Measurements from ENCODE around the gene PRLR.

Gene PRLR

GRCh38 chr5:35029333-35029732, 201.0 kb downstream of the PRLR start:
- H3K4me3 ChIP-seq (ENCODE audit: low read length) = no peak overlapping the region
- TF ChIP-seq, protein P1, sequence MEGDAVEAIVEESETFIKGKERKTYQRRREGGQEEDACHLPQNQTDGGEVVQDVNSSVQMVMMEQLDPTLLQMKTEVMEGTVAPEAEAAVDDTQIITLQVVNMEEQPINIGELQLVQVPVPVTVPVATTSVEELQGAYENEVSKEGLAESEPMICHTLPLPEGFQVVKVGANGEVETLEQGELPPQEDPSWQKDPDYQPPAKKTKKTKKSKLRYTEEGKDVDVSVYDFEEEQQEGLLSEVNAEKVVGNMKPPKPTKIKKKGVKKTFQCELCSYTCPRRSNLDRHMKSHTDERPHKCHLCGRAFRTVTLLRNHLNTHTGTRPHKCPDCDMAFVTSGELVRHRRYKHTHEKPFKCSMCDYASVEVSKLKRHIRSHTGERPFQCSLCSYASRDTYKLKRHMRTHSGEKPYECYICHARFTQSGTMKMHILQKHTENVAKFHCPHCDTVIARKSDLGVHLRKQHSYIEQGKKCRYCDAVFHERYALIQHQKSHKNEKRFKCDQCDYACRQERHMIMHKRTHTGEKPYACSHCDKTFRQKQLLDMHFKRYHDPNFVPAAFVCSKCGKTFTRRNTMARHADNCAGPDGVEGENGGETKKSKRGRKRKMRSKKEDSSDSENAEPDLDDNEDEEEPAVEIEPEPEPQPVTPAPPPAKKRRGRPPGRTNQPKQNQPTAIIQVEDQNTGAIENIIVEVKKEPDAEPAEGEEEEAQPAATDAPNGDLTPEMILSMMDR (IDR thresholded peaks at IDR 0.05; ENCODE audit: insufficient read depth, low read depth, low read length, missing control alignments) = no peak
- DNase-seq (ENCODE audit: low read depth) = peak; percentile 19

DNA sequence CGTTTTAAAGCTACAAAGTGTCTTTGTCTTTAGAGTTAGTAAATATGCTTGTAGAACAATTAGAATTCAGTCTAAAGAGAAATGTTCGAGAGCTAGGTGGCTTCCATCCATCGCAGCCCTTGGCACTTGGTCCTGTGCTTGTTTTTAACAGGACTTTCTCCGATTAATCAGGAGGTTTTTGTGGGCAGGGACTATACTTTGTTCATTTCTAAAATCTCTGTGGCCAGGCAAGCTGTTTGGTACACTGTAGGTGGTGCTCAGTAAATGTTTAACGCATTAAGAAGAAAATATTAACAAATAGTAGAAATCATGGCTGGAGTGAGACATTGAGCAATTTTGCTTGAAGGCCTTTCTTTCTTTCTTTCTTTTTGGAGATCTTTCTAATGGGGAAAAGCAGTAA, 203.3 kb downstream of the PRLR start:
- DNase-seq (ENCODE audit: low read depth) = no peak
- H3K4me3 ChIP-seq (ENCODE audit: low read length) = no peak overlapping the region
- TF ChIP-seq, protein P1 (IDR thresholded peaks at IDR 0.05; ENCODE audit: insufficient read depth, low read depth, low read length, missing control alignments) = no peak

DNA sequence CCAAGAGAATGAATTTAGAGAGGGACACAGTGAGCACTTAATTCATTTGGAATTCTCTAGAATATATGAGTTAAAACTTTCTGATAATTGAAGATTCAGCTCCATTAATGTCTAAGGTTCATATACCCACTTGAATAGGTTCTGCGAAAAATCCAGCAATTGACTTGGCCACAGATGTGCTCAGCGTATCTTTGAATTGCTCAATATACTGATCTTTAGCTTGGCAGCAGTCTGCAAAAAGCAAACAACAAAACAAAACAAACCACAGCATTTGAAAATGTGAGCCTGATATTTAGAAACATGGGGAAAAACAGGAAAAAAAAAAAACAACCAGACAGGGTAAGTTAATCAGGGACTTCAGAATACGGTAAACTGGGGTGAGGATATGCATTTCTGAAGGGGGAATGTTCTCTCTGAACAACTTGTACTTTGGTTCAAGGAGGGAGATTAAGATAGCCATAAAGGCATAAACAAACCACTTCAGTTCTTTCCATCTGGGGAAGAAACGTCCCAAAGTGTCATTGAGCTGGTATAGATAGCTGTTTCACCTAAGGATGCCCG, 203.9 kb downstream of the PRLR start:
- TF ChIP-seq, protein P1 (IDR thresholded peaks at IDR 0.05; ENCODE audit: insufficient read depth, low read depth, low read length, missing control alignments) = no peak
- DNase-seq (ENCODE audit: low read depth) = no peak
- H3K4me3 ChIP-seq (ENCODE audit: low read length) = no peak overlapping the region

DNA sequence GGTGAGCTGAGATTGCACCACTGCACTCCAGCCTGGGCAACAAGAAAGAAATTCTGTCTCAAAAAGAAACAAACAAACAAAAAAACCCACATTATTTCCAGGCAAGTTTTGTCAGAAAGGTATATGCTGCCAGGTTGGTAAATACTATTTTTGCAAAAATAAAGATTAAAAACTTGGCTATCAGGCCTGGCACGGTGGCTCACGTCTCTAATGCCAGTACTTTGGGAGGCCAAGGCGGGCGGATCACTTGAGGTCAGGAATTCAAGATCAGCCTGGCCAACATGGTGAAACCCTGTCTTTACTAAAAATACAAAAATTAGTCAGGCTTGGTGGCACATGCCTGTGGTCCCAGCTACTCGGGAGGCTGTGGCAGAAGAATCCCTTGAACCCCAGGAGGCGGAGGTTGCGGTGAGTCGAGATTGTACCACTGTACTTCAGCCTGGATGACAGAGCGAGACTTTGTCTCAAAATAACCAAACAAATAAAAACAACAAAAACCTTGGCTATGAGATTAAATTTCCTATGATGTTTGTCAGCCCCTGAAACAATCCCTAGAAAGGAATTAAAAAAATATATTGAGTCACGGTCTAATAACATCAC, 205.3 kb downstream of the PRLR start:
- DNase-seq (ENCODE audit: low read depth) = no peak
- H3K4me3 ChIP-seq (ENCODE audit: low read length) = no peak overlapping the region
- TF ChIP-seq, protein P1 (IDR thresholded peaks at IDR 0.05; ENCODE audit: insufficient read depth, low read depth, low read length, missing control alignments) = no peak

GRCh38 chr5:35023391-35024178, 206.7 kb downstream of the PRLR start:
- no peak for DNase-seq (ENCODE audit: low read depth)
- TF ChIP-seq, protein P1 (IDR thresholded peaks at IDR 0.05; ENCODE audit: insufficient read depth, low read depth, low read length, missing control alignments) = no peak
- H3K4me3 ChIP-seq (ENCODE audit: low read length) = no peak overlapping the region

DNA sequence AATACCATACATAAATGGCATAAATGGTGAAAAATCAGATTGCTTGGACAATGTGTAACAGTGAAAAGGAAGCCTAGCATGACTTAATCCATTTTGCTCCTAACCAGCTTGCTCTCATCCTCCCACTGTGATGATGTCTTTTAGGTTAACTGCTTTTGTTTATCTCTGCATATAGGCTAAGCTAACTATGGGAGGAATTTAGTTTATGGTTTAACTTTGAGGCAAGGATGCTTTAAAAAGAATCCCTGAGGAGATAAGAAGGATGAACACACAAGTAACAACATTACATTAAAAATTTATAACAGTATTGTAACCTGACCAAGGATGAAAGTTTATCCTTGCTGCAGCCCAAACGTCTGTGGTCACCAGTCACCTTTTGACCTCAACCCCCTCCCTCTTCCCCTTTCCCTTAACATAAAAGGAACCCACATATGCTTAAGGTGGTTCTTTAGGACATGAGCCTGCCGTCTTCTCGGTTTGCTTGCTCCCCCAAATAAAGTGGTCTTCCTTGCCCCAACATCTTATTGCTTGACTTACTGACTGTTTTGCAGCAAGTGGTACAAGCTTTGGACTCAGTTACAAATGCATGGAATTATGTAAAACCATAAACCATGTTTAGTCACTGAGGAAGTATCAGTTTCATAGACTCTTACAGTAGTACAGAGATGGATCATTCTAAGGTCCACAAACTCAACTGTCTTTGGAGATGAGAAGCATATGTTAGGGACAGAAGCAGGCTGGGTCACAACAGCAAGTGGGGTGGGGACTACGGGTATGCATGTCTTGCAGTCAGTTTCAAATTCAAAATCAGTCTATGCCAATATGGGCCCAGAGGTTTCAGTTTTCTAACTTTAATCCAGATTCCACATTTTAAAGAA, 213.9 kb downstream of the PRLR start:
- H3K4me3 ChIP-seq (ENCODE audit: low read length) = no peak overlapping the region
- no peak for DNase-seq (ENCODE audit: low read depth)
- TF ChIP-seq, protein P1 (IDR thresholded peaks at IDR 0.05; ENCODE audit: insufficient read depth, low read depth, low read length, missing control alignments) = no peak
